ENCODE measurements around the gene GRAMD1B.

Gene GRAMD1B

DNA sequence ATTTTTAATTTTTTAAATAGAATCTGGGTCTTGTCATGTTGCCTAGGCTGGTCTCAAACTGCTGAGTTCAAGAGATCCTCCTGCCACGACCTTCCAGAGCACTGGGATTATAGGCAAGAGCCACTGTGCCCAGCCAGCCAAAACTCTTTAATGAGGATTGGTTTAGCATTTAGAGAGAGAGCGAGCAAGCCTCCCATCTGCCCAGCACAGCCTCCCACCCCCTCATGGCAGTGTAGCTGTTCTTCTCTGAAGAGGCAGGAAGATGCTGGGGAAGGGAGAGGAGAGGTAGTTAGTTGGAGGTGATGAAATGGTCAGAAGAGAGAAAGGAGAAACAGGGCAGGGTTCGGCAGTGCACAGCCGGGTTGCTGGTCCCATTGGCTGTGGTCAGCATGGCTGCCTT, 118.7 kb downstream of the GRAMD1B start:
- no peak overlapping the region for H3K27ac ChIP-seq
- no peak overlapping the region for H3K4me2 ChIP-seq
- H3K79me2 ChIP-seq (ENCODE audit: insufficient read depth, low read depth): no peaks in the 10 kb centered on the region
- no peak overlapping the region for H2AFZ ChIP-seq (ENCODE audit: low read depth)
- H3K9ac ChIP-seq: no peak overlapping the region
- H4K20me1 ChIP-seq (ENCODE audit: insufficient read depth): no peaks in the 10 kb centered on the region
- no peak overlapping the region for H3K4me3 ChIP-seq (IDR thresholded peaks at IDR 0.05; ENCODE audit: insufficient read depth, low read depth, low read length)
- H3K27me3 ChIP-seq (ENCODE audit: insufficient read depth, low read depth): no peaks in the 10 kb centered on the region
- TF ChIP-seq, protein P1, sequence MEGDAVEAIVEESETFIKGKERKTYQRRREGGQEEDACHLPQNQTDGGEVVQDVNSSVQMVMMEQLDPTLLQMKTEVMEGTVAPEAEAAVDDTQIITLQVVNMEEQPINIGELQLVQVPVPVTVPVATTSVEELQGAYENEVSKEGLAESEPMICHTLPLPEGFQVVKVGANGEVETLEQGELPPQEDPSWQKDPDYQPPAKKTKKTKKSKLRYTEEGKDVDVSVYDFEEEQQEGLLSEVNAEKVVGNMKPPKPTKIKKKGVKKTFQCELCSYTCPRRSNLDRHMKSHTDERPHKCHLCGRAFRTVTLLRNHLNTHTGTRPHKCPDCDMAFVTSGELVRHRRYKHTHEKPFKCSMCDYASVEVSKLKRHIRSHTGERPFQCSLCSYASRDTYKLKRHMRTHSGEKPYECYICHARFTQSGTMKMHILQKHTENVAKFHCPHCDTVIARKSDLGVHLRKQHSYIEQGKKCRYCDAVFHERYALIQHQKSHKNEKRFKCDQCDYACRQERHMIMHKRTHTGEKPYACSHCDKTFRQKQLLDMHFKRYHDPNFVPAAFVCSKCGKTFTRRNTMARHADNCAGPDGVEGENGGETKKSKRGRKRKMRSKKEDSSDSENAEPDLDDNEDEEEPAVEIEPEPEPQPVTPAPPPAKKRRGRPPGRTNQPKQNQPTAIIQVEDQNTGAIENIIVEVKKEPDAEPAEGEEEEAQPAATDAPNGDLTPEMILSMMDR (conservative IDR thresholded peaks at IDR 0.05; ENCODE audit: low read depth, low read length): no peak
- no peaks in the 10 kb centered on the region for H3K36me3 ChIP-seq (ENCODE audit: insufficient read depth)
- H3K4me1 ChIP-seq (ENCODE audit: low read depth, poor library complexity, severe bottlenecking): no peaks in the 10 kb centered on the region

DNA sequence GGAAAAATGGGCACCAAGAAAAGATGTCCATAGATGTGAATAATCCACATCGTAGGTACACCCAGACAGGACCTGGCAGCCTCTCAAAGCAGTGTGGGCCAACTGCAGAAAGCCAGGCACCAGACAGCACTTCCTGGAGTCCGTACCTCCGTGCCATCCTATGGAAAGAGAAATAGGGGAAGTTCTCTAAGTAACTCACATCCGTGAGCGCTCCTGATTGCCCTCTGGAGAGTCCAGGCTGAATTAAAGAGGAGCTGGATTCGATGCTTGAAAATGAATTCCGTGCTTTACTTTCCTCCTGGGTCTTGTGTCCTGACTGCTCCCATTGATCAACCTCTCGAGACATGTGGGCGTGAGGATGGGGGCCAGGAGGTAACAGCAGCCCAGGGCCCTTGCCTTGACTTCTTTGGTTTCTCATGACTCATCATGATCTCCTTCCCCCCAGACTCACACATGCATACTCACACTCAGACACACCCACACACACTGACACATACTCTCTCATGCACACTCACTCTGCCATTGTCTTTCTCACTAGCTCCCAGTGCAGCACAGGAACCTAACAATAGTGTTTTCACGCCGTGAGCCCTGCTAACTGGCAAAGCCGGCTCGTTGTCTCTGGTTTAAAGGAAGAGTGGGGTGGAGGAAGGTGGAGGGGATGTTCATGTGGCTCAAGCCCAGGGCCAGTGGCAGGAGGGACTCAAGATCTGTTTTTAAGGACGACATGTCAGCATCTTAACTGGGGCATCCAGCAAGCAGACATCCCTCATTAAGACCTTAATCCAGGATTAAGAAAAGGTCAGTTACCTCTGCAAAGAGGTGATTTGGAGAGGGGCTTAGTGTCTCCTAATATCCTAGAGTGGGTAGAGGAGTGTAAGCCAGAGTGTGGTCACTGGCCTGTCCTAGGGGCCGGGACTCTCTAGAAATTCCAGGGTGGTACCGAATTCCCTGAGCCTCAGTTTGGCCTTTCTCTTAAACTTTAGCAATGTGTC, 120.2 kb downstream of the GRAMD1B start:
- H3K9ac ChIP-seq: no peak overlapping the region
- H3K27me3 ChIP-seq (ENCODE audit: insufficient read depth, low read depth): no peaks in the 10 kb centered on the region
- H3K4me3 ChIP-seq (IDR thresholded peaks at IDR 0.05; ENCODE audit: insufficient read depth, low read depth, low read length): no peak overlapping the region
- no peak overlapping the region for H3K4me2 ChIP-seq
- H4K20me1 ChIP-seq (ENCODE audit: insufficient read depth): no peaks in the 10 kb centered on the region
- no peaks in the 10 kb centered on the region for H3K79me2 ChIP-seq (ENCODE audit: insufficient read depth, low read depth)
- TF ChIP-seq, protein P1 (conservative IDR thresholded peaks at IDR 0.05; ENCODE audit: low read depth, low read length): no peak
- H3K27ac ChIP-seq: no peak overlapping the region
- no peak overlapping the region for H2AFZ ChIP-seq (ENCODE audit: low read depth)
- H3K4me1 ChIP-seq (ENCODE audit: low read depth, poor library complexity, severe bottlenecking): no peaks in the 10 kb centered on the region
- H3K36me3 ChIP-seq (ENCODE audit: insufficient read depth): no peaks in the 10 kb centered on the region

DNA sequence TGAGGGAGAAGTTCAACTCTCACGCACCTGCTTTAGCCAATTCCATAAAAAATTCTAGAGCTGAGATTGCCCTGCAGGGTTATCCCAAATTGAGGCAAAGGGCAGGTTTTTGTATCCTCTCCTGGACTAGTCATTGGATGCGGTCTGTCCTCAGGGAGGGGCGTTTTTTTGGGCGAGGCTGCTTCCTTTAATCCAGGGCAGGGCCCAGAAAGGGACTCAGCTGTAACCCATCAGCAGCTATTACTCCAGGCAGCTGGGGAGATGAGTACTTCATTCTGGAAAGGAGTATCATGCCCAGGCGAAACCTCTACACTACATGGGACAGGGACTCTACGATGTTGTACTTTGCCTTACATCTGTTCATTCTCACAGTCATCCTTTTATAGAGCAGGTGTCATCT, 121.0 kb downstream of the GRAMD1B start:
- no peaks in the 10 kb centered on the region for H3K79me2 ChIP-seq (ENCODE audit: insufficient read depth, low read depth)
- H3K27ac ChIP-seq: no peak overlapping the region
- no peaks in the 10 kb centered on the region for H3K4me1 ChIP-seq (ENCODE audit: low read depth, poor library complexity, severe bottlenecking)
- no peaks in the 10 kb centered on the region for H3K27me3 ChIP-seq (ENCODE audit: insufficient read depth, low read depth)
- H3K36me3 ChIP-seq (ENCODE audit: insufficient read depth): no peaks in the 10 kb centered on the region
- TF ChIP-seq, protein P1 (conservative IDR thresholded peaks at IDR 0.05; ENCODE audit: low read depth, low read length): no peak
- no peak overlapping the region for H3K9ac ChIP-seq
- no peak overlapping the region for H3K4me2 ChIP-seq
- H3K4me3 ChIP-seq (IDR thresholded peaks at IDR 0.05; ENCODE audit: insufficient read depth, low read depth, low read length): no peak overlapping the region
- no peaks in the 10 kb centered on the region for H4K20me1 ChIP-seq (ENCODE audit: insufficient read depth)
- H2AFZ ChIP-seq (ENCODE audit: low read depth): no peak overlapping the region

DNA sequence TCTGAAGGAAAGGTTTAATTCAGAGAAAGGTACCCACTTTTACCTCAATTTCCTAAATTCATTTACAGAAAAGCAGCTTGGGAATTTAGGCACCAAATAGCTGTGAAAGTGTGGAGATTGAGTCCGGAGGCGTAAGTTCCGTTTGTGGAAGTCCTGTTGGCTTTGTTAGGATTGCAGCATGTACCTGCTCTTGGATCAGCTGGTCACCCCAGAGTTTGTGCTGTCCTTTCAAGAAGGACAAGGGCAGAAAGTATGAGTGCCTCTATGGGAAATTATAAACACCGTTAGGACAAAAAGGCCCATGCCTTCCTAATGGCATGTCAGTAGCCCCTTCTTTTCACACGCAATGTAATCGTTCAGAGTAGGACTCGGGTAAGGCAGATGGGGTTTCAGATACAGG, 126.6 kb downstream of the GRAMD1B start:
- H3K36me3 ChIP-seq (ENCODE audit: insufficient read depth): no peaks in the 10 kb centered on the region
- TF ChIP-seq, protein P1 (conservative IDR thresholded peaks at IDR 0.05; ENCODE audit: low read depth, low read length): no peak
- no peaks in the 10 kb centered on the region for H3K79me2 ChIP-seq (ENCODE audit: insufficient read depth, low read depth)
- H3K27ac ChIP-seq: no peak overlapping the region
- H4K20me1 ChIP-seq (ENCODE audit: insufficient read depth): no peaks in the 10 kb centered on the region
- no peak overlapping the region for H2AFZ ChIP-seq (ENCODE audit: low read depth)
- no peaks in the 10 kb centered on the region for H3K4me1 ChIP-seq (ENCODE audit: low read depth, poor library complexity, severe bottlenecking)
- H3K27me3 ChIP-seq (ENCODE audit: insufficient read depth, low read depth): no peaks in the 10 kb centered on the region
- H3K9ac ChIP-seq: no peak overlapping the region
- no peak overlapping the region for H3K4me3 ChIP-seq (IDR thresholded peaks at IDR 0.05; ENCODE audit: insufficient read depth, low read depth, low read length)
- H3K4me2 ChIP-seq: no peak overlapping the region

All from KMS-11 (cell line).